Measurements from ENCODE around the gene PRODH. TPM values are rescaled to one million over a fixed set of nuclear protein-coding genes. Genes with fewer than 3 reads are reported as not detected.
"Not testable (repeated sequence)": the region's sequence is repeated elsewhere in the genome, so short reads cannot be mapped to it uniquely, and the experiment has no call there.

PRODH gene
- total RNA-seq, 2 donors from 2014 or later, result 65.1 to 67.5 TPM

DNA sequence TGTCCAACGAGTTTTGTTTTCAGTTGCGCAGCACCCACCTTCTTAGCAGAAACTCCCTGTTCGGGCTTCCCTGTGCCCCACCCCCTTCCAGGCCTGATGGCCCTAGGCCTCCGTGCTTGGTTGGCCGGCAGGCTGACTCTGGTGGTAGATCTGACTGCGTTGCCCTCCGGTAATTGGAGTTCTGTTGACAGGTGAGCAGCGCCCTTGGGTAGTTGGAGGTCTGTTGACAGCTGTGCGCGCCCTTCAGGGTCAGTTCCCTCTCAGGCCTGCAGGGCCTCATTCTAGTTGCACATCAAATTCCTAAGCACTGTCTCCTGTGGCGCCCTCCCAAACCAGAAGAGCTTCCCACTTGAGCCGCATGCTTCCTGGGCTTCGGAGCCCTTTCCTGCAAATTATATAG, 29.2 kb downstream of the PRODH start:
- Mint-ChIP-seq H3K4me3 (no peak overlapping the region), H3K27ac (no peak overlapping the region)

GRCh38 chr22:18906410-18906745, 29.7 kb downstream of the PRODH start:
- not testable (repeated sequence) for H3K4me1 Mint-ChIP-seq, H3K4me3 Mint-ChIP-seq, H3K9me3 Mint-ChIP-seq

More for the DNA sequence above, 29.2 kb downstream of the PRODH start:
- no CpG with 5 or more reads among the region's 13 CpGs for WGBS, 2 experiments (ENCODE audit: insufficient coverage in 1 of 2, insufficient read length in 1 of 2)
- TF ChIP-seq, protein P1, sequence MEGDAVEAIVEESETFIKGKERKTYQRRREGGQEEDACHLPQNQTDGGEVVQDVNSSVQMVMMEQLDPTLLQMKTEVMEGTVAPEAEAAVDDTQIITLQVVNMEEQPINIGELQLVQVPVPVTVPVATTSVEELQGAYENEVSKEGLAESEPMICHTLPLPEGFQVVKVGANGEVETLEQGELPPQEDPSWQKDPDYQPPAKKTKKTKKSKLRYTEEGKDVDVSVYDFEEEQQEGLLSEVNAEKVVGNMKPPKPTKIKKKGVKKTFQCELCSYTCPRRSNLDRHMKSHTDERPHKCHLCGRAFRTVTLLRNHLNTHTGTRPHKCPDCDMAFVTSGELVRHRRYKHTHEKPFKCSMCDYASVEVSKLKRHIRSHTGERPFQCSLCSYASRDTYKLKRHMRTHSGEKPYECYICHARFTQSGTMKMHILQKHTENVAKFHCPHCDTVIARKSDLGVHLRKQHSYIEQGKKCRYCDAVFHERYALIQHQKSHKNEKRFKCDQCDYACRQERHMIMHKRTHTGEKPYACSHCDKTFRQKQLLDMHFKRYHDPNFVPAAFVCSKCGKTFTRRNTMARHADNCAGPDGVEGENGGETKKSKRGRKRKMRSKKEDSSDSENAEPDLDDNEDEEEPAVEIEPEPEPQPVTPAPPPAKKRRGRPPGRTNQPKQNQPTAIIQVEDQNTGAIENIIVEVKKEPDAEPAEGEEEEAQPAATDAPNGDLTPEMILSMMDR (conservative IDR thresholded peaks at IDR 0.05), result peak; percentile 28
- Histone ChIP-seq H3K4me3 (ENCODE audit: low read length) (no peak overlapping the region), H3K36me3 (ENCODE audit: control insufficient read depth, insufficient read depth, low read length) (no peaks in the 10 kb centered on the region), H3K4me1 (ENCODE audit: control insufficient read depth, insufficient read depth, low read length) (no peaks in the 10 kb centered on the region), H3K27ac (ENCODE audit: low read depth, low read length) (no peak overlapping the region), H3K9ac (ENCODE audit: extremely low read depth, low read length, poor library complexity, severe bottlenecking) (no peak overlapping the region), H3K9me3 (ENCODE audit: control insufficient read depth, low read length) (no peaks in the 10 kb centered on the region), H3K27me3 (ENCODE audit: control insufficient read depth, insufficient read depth, low read length, poor library complexity, severe bottlenecking) (no peaks in the 10 kb centered on the region)
- no peaks in the 10 kb centered on the region for H3K27me3 Mint-ChIP-seq (ENCODE audit: insufficient read depth)
- no peaks in the 10 kb centered on the region for H3K9me3 Mint-ChIP-seq
- DNase-seq, result no peak
- H3K4me1 Mint-ChIP-seq, result peaks cover 2% of the 10 kb centered on the region
- H3K36me3 Mint-ChIP-seq (ENCODE audit: low read depth), result no peaks in the 10 kb centered on the region

GRCh38 chr22:18905540-18906409, 30.3 kb downstream of the PRODH start, which contains the start of gene DGCR6:
DGCR6 (plus strand) TSS chr22:18906320; CDS start chr22:18906375, 55 bp downstream.
- no peak within 1 kb of the TSS for H3K27ac Mint-ChIP-seq
- Histone ChIP-seq H3K4me3 (ENCODE audit: low read length) (no peak within 1 kb of the TSS), H3K9me3 (ENCODE audit: control insufficient read depth, low read length) (no peaks in the 10 kb centered on the region), H3K27ac (ENCODE audit: low read depth, low read length) (no peak within 1 kb of the TSS), H3K9ac (ENCODE audit: extremely low read depth, low read length, poor library complexity, severe bottlenecking) (no peak within 1 kb of the TSS), H3K27me3 (ENCODE audit: control insufficient read depth, insufficient read depth, low read length, poor library complexity, severe bottlenecking) (no peaks in the 10 kb centered on the region), H3K4me1 (ENCODE audit: control insufficient read depth, insufficient read depth, low read length) (no peaks in the 10 kb centered on the region), H3K36me3 (ENCODE audit: control insufficient read depth, insufficient read depth, low read length) (no peaks in the 10 kb centered on the region)
- no peaks in the 10 kb centered on the region for H3K27me3 Mint-ChIP-seq (ENCODE audit: insufficient read depth)
- no CpG with 5 or more reads among the region's 77 CpGs for WGBS, 2 experiments (ENCODE audit: insufficient coverage in 1 of 2, insufficient read length in 1 of 2)
- H3K4me3 Mint-ChIP-seq, result no peak within 1 kb of the TSS
- DNase-seq, result no peak
- H3K4me1 Mint-ChIP-seq, result peaks cover 2% of the 10 kb centered on the region
- TF ChIP-seq, protein P1 (conservative IDR thresholded peaks at IDR 0.05), result no peak
- H3K9me3 Mint-ChIP-seq, result no peaks in the 10 kb centered on the region
- H3K36me3 Mint-ChIP-seq (ENCODE audit: low read depth), result no peaks in the 10 kb centered on the region

More at GRCh38 chr22:18906410-18906745, 29.7 kb downstream of the PRODH start:
- H3K36me3 ChIP-seq (ENCODE audit: control insufficient read depth, insufficient read depth, low read length); H3K27ac Mint-ChIP-seq; H3K4me3 ChIP-seq (ENCODE audit: low read length); H3K36me3 Mint-ChIP-seq (ENCODE audit: low read depth); H3K27ac ChIP-seq (ENCODE audit: low read depth, low read length); DNase-seq; H3K27me3 Mint-ChIP-seq (ENCODE audit: insufficient read depth); H3K9ac ChIP-seq (ENCODE audit: extremely low read depth, low read length, poor library complexity, severe bottlenecking); H3K27me3 ChIP-seq (ENCODE audit: control insufficient read depth, insufficient read depth, low read length, poor library complexity, severe bottlenecking); H3K9me3 ChIP-seq (ENCODE audit: control insufficient read depth, low read length); H3K4me1 ChIP-seq (ENCODE audit: control insufficient read depth, insufficient read depth, low read length): not testable (repeated sequence)
- no CpG with 5 or more reads among the region's 36 CpGs for WGBS, 2 experiments (ENCODE audit: insufficient coverage in 1 of 2, insufficient read length in 1 of 2)

GRCh38 chr22:18896037-18896657, 39.9 kb downstream of the PRODH start:
- H3K4me1 Mint-ChIP-seq; H3K9me3 Mint-ChIP-seq; DNase-seq; H3K27me3 ChIP-seq (ENCODE audit: control insufficient read depth, insufficient read depth, low read length, poor library complexity, severe bottlenecking); H3K27ac Mint-ChIP-seq; H3K36me3 ChIP-seq (ENCODE audit: control insufficient read depth, insufficient read depth, low read length); H3K9me3 ChIP-seq (ENCODE audit: control insufficient read depth, low read length); H3K4me1 ChIP-seq (ENCODE audit: control insufficient read depth, insufficient read depth, low read length); H3K36me3 Mint-ChIP-seq (ENCODE audit: low read depth); H3K4me3 Mint-ChIP-seq; H3K27me3 Mint-ChIP-seq (ENCODE audit: insufficient read depth); H3K9ac ChIP-seq (ENCODE audit: extremely low read depth, low read length, poor library complexity, severe bottlenecking); H3K4me3 ChIP-seq (ENCODE audit: low read length); H3K27ac ChIP-seq (ENCODE audit: low read depth, low read length): not testable (repeated sequence)
- WGBS, 2 experiments (ENCODE audit: insufficient coverage in 1 of 2, insufficient read length in 1 of 2), result 94 to 100% methylated on average over 2 to 3 of the region's 7 CpGs

- not testable (repeated sequence) for H3K27ac ChIP-seq (ENCODE audit: low read depth, low read length); H3K27ac Mint-ChIP-seq; H3K36me3 ChIP-seq (ENCODE audit: control insufficient read depth, insufficient read depth, low read length); H3K4me3 ChIP-seq (ENCODE audit: low read length); DNase-seq; H3K9me3 Mint-ChIP-seq; H3K9ac ChIP-seq (ENCODE audit: extremely low read depth, low read length, poor library complexity, severe bottlenecking); H3K27me3 Mint-ChIP-seq (ENCODE audit: insufficient read depth); H3K4me1 ChIP-seq (ENCODE audit: control insufficient read depth, insufficient read depth, low read length); H3K9me3 ChIP-seq (ENCODE audit: control insufficient read depth, low read length); H3K4me1 Mint-ChIP-seq; H3K4me3 Mint-ChIP-seq; H3K27me3 ChIP-seq (ENCODE audit: control insufficient read depth, insufficient read depth, low read length, poor library complexity, severe bottlenecking); H3K36me3 Mint-ChIP-seq (ENCODE audit: low read depth)
- WGBS, 2 experiments (ENCODE audit: insufficient coverage in 1 of 2, insufficient read length in 1 of 2), result no CpG with 5 or more reads among the region's 4 CpGs
Observed at GRCh38 chr22:18893775-18894174, 42.3 kb downstream of the PRODH start.

All from endodermal cell (in vitro differentiated cells).